ENCODE data around the gene ZNF425.
"Not testable (repeated sequence)": the region's sequence is repeated elsewhere in the genome, so short reads cannot be mapped to it uniquely, and the experiment has no call there.

Gene ZNF425

DNA sequence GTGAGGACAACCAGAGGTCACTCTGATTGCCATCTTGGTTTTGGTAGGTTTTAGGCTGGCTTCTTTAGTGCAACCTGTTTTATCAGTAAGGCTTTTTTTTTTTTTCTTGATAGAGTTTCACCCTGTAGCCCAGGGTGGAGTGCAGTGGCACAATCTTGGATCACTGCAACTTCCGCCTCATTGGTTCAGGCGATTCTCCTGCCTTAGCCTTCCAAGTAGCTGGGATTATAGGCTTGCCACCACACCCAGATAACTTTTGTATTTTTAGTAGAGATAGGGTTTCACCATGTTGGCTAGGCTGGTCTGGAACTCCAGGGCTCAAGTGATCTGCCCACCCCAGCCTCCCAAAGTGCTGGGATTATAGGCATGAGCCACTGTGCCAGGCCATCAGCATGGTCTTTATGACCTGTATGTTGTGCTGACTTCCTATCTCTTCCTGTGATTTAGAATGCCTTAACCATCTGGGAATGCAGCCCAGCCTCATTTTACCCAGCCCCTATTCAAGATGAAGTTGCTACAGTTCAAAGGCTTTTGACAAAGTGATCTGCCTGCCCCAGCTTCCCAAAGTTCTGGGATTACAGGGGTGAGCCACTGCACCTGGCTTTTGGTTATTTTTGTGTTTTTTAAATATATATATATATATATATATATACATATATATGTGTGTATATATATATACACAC is 7.0 kb upstream of the ZNF425 start:
- DNase-seq (ENCODE audit: low spot score): no peak

DNA sequence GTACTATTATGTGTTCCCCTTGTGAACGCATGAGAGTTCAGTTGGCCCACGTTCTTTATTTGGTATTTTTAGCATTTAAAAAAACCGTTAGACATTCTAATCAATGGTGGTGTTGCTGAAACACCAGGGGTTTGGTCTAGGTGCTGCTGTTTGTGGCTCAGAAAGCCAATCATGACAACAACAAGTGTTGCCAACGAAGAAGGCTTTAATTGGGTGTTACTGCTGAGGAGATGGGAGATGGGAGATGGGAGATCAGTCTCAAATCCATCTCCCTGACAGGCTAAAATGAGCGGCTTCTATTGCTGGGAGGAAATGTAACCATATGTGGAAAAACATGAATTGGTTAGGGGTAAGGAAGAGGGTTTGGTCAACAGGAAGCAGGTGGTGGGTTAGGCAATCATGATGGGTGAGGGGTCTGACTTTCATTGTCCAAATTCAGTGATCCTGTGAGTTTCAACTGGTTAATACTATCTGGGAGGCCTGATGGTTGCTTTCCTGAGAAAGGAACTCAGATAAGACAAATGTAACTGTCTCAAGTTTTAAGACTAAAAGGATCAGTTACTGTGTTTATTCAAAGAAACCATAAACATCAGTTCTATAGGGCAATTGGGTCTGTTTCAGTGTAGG is 4.6 kb upstream of the ZNF425 start:
- no peak for DNase-seq (ENCODE audit: low spot score)

DNA sequence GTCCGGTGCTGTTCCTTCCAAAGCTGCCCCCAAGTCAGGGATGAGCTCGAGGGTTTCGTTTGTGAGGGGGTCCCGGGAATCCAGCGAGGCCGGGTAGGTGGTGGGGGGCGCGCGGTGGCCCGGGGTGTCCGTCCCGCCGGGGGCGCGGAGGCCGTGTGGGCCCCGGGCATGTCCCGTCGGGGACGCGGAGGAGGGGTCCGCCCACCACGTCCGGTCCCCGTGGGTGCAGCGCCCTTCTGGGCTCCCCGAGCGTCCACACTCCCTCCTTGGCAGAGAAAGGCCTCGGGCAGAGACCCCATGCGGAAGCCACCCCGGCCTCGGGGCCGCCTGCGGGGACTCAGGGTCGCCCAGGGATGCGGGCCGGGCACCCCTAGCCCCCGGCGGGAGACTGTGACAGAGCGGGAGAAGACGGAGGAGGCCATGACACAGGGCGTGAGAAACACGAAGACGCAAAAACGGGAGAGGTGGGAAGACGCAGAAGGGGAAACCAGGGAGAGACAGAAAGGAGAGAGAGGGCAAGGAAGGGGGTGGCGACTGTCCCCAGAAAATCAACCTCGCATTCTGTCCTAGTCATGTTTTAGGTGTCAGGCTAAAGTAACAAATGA is 640 bp upstream of the ZNF425 start:
- DNase-seq (ENCODE audit: low spot score): peak; percentile 64

DNA sequence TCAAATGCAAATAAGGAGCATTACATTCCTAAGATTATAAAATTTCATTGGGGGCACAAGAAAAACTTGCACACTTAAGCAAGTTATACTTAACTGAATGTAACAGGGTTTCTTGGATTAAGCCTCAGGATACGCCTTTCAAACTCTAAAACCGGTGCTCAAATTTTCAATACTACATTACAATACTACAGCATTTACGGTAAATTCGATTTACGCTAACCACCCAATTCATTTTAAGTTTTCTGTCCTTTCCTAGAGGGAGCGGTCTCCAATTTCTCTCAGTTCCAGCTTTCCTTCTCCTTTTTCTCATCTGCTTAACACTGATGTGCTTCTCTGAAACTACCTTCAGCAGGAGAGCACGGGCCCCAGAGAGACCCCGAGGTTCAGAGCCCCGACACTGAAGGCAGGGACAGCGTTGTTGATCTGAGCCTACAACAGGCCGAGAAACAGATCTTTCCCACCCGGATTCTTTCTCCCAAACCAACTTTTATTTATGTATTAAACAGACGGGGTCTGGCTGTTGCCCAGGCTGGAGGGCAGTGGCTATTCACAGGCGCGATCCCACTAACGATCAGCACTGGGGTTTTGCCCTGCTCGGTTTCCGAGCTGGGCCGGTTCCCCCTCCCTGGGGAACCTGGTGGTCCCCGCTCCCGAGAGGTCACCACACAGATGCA is 798 bp downstream of the ZNF425 start:
- DNase-seq (ENCODE audit: low spot score): no peak

DNA sequence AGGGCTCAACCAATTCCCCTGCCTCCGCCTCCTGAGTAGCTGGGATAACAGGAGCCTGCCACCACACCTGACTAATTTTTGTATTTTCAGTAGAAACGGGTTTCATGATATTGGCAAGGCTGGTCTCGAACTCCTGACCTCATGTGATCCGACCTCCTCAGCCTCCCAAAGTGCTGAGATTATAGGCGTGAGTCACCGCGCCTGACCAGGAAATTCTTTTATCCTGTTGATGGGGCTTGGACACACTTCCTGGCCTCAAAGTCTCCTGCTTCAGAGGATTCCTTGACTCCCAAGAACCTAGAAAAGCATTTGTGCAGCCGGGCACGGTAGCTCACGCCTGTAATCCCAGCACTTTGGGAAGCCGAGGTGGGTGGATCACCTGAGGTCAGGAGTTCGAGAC is 16.2 kb downstream of the ZNF425 start:
- no peak for DNase-seq (ENCODE audit: low spot score)

DNA sequence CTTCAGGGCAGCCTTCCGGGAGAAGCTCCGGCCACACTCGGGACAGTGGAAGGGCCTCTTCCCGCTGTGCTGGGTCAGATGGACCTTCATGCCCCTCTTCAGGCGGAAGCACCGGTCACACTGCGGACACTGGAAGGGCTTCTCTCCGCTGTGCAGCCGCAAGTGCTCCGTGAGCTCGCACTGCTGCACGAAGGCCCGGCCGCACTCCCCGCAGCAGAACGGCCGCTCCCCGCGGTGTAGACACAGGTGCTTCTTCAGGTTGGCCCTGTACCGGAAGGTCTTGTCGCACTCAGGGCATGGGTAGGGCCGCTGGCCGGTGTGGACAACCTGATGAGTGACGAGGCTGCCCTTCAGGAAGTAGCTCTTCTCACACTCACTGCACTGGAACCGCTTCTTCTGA is 21.4 kb downstream of the ZNF425 start:
- DNase-seq (ENCODE audit: low spot score): no peak

DNA sequence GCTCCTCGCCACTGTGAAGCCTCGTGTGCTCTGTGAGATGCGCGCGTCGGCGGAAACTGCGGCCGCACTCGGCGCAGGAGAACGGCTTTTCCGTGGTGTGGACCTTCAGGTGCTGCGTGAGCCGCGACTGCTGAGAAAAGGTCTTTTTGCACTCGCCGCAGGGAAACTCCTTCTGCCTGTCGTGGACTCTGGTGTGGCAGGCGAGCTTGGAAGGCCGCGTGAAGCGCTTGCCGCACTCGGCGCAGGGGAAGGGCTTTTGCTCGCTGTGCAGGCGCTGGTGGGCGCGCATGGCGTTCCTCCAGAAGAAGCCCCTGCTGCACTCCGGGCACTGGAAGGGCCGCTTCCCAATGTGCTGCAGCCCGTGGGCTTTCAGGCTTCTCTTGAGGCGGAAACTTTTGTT is 21.9 kb downstream of the ZNF425 start:
- no peak for DNase-seq (ENCODE audit: low spot score)

DNA sequence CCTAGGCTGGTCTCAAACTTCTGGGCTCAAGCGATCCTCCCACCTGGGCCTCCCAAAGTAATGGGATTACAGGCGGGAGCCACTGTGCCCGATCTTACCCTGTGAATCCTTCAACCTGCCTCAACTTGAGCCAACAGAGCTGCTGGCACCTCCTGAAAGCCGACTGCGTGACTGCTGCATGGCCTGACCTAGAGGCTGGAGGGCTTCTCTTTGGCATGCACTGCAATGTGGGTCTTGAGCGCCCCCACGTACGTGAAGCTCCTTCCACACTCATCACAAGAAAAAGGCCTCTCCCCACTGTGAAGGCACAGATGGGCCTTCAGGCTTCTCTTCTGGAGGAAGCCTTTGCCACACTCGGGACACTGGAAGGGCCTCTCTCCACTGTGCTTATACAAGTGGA is 22.7 kb downstream of the ZNF425 start:
- no peak for DNase-seq (ENCODE audit: low spot score)

DNA sequence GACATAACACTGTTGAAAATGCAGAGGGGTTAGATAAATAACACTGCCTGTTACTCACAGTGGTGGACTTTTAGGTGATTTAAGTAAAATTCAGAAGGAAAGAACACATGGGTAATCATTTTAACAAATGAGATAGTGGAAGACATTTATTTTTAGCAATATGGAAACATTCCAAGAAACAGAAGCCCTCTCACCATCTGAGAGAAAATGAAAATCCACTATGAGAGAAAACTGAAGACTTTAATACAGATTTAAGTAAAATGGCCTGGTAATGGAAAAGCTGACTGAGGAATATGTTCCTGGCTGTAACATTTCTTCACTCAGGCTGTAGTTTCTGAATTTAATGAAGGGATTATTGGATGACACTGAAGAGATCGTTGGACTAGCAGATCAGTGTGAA is 23.5 kb downstream of the ZNF425 start:
- no peak for DNase-seq (ENCODE audit: low spot score)

DNA sequence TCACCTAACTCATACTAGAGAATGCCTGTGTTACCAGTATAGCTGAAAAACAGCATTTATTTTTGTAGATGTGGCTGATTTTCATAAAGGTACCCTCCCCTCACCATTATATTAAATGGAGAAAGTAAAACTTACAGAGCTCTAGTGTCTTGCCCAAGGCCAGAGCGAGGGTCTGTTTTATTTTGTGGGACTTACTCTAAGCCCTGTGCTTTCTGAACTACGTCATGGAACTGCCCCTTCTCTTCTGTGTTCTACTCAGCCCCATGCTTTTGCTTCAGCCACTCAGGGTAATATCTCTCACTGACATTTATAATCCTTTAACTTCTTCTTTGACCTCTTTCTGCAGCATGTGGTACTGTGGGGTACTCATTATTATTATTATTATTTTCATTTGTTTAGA is 25.3 kb downstream of the ZNF425 start:
- no peak for DNase-seq (ENCODE audit: low spot score)

DNA sequence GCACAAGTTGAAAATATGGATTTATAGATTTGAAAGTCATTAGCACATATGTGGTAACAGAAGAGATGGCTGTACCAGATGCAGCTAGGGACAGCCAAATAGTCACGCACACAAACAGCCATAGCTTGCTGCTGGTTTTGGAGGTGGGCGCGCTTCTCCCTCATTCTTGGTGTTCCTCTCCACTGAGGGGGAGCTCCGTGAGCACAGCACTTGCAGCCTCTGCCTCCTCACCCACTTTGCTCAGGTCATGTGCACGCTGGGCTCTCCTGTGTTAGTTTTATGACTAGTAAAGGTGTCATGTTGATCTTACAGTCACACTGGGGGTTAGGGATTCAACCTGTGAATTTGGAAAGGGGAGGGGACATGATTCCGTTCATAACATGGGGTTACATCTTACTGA is 27.1 kb downstream of the ZNF425 start:
- DNase-seq (ENCODE audit: low spot score): no peak

DNA sequence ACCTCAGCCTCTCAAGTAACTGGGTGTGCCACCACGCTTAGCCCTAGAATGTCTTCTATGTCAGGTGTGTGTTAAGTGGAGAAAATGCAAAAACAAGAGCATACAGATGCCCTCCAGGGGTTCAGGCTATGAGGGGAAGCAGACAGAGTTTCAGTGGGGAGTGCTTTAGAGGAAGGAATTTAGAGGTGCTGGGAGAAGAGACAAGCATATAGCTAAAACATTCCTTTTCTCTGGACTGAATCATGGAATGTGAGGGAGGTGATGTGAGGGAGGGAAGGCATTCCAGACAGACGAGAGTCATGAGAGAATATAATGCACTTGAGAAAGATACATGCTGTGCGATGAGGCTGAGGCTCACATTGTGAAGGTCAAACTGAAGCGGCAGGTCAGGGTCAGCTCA is 29.0 kb downstream of the ZNF425 start:
- DNase-seq (ENCODE audit: low spot score): no peak

DNA sequence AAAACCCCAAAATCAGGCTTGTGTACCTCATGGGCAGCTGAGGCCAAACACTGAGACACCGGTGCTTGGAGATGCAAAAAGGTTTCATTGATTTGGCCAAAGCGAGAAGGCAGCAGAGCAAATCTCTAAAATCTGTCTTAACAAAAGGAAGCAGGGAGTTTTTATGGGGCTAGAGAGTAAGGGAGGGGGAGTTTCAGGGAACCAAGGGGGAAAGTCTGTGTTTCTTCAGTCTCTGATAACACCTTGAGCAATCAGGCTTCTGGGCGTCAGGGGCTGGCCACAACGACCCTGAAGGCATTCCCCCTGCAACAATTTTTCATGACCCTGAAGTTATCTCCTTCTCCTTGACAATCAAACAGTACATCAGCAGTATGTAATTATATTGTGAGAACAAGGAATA is 32.9 kb downstream of the ZNF425 start:
- DNase-seq (ENCODE audit: low spot score): no peak

DNA sequence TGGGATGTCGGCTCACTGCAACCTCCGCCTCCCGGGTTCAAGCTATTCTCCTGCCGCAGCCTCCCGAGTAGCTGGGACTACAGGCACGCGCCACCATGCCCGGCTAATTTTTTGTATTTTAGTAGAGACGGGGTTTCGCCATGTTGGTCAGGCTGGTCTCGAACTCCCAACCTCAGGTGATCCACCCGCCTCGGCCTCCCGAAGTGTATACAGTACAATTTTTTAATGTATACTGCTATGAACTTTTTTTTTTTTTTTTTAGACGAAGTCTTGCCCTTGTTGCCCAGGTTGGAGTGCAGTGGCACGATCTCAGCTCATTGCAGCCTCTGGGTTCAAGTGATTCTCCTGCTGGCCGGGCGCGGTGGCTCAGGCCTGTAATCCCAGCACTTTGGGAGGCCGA is 33.9 kb downstream of the ZNF425 start:
- DNase-seq (ENCODE audit: low spot score): not testable (repeated sequence)

DNA sequence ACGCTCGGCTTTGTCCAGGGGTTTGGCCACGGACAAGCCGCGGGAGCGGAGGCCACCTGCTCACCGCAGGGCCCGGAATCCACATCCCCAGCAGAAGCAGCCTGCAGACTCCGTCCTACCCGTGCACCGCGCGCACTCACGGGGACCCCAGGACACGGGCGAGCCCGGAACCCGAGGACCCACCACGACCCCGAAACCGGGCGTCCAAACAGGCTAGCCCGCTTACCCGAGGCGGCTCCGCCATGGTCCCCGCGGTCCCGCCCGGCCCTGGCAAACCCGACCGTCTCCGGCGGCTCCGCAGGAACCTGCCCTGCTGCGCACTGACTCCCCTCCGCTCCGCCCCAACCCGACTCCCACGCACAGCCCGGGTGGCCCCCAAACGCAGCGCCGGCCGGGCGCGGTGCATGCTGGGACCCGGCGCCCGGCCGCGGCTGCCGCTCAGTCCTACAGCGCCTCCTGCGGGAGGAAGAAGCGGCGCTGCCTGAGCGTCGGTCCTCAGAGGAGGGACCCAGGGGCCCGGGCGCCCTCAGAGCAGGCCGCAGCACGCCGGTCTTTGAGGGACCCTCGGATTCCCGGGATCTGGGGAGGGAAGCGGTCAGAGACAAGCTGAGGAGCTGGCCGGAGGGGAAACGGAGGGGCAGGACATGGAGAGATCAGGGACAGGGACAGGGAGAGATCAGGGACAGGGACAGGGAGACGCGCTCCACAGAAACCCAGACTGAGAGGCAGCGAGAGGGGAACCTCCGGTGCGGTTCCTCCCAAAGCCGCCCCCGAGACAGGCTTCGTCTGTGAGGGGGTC is 35.5 kb downstream of the ZNF425 start, which contains the start of gene ZNF786:
Gene ZNF786, minus strand, starts transcription at position 322 of the 799 bp plus-strand sequence. Its CDS starts 78 bp downstream, at position 244.
- peak; percentile 90 for DNase-seq (ENCODE audit: low spot score)

DNA sequence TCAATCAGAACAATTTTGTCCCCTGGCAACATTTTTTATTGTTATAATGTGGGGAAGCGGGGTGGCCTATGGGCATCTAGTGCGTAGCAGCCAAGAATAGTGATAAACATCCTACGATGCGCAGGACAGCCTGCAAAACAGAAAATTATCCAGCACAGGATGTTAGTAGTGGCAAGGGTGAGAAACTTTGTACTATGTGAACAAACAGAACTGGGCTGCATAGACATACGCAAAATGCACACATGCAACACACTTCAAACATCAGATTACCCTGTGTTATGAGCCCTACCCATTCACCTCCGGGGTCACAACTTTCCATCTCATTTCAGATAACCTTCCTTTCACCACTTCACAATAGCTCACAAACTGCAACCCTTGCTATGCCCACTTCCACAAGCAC is 38.7 kb downstream of the ZNF425 start:
- DNase-seq (ENCODE audit: low spot score): no peak

DNA sequence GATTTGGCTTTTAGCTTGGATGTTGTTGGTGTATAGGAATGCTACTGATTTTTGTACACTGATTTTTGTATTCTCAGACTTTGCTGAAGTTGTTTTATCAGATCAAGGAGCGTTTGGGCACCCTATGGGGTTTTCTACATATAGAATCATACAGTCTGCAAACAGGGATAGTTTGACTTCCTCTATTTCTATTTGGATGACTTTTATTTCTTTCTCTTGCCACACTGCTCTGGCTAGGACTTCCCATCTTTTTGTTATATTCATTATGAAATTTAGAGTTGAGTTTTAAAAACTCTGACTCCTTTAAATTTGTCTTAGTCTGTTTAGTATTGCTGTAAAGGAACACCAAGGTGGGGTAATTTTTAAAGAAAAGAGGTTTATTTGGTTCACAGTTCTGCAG is 40.3 kb downstream of the ZNF425 start:
- no peak for DNase-seq (ENCODE audit: low spot score)

DNA sequence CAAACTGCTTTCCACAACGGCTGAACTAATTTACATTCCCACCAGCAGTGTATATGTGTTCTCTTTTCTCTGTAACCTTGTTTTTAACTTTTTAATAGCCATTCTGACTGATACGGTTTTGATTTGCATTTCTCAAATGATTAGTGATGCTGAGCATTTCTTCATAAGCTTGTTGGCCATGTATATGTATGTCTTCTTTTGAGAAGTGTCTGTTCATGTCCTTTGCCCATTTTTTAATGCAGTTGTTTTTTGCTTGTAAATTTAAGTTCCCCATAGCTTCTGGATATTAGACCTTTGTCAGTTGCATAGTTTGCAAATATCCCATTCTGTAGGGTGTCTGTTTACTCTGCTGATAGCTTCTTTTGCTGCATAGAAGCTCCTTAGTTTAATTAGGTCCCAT is 41.7 kb downstream of the ZNF425 start:
- DNase-seq (ENCODE audit: low spot score): no peak

DNA sequence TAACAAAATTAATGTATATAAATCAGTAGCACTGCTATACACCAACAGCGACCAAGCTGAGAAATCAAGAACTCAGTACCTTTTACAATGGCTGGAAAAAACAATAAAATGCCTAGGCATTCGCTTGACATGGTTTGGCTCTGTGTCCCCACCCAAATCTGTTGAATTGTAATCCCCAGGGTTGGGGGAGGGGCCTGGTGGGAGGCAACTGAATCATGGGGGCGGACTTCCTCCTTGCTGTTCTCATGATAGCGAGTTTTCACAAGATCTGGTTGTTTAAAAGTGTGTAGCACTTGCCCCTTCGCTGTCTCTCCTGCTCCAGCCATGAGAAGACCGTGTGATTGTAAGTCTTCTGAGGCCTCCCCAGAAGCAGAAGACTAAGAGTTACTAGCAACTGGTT is 44.2 kb downstream of the ZNF425 start:
- no peak for DNase-seq (ENCODE audit: low spot score)

DNA sequence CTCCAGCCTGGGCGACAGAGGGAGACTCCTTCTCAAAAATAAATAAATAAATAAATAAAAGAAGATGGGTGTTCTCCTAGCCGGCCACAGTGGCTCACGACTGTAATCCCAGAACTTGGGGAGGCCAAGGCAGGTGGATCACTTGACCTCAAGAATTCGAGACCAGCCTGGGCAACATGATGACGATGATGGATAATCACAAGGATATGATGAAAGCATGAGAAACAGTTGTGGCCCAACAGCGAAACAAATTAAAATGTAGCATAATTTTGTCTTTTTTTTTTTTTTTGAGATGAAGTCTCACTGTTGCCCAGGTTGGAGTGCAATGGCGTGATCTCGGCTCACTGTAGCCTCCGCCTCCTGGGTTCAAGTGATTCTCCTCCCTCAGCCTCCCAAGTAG is 48.5 kb downstream of the ZNF425 start:
- no peak for DNase-seq (ENCODE audit: low spot score)

DNA sequence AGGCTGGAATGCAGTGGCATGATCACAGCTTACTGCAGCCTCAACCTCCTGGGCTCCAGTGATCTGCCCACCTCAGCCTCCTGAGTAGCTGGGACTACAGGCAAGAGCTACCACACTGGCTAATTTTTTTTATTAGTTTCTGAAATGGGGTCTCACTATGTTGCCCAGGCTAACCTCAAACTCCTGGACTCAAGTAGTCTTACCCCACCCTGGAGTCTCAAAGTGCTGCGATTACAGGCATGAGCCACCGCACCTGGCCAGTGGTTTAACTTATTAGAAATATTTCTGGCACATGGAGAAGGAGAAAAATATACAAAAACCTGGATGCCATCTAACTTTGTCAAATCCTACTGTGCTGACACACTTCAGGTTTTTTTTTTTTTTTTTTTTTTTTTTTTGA is 50.8 kb downstream of the ZNF425 start:
- no peak for DNase-seq (ENCODE audit: low spot score)

All from HuH-7 (cell line).